ENCODE measurements around the gene PCSK2. TPM values are rescaled to one million over a fixed set of nuclear protein-coding genes. Genes with fewer than 3 reads are reported as not detected.
"Not testable (repeated sequence)": the region's sequence is repeated elsewhere in the genome, so short reads cannot be mapped to it uniquely, and the experiment has no call there.

PCSK2 gene
- total RNA-seq, 4 donors from 2014 or later, result under 0.01 to 0.18 (median 0.18) TPM; not detected in 1

- no peak for TF ChIP-seq CTCF (IDR thresholded peaks at IDR 0.05)
- no peak for TF ChIP-seq POLR2A (IDR thresholded peaks at IDR 0.05)
- intact Hi-C loops (cut with DNase I), result no loop called here
- no peak for DNase-seq
- Histone ChIP-seq H3K27ac (no peak overlapping the region), H3K36me3 (no peaks in the 10 kb centered on the region), H3K9me3 (no peaks in the 10 kb centered on the region), H3K27me3 (no peaks in the 10 kb centered on the region), H3K4me3 (no peak overlapping the region), H3K4me1 (no peaks in the 10 kb centered on the region)
Measured at GRCh38 chr20:17215167-17215566, 11.7 kb upstream of the PCSK2 start.

GRCh38 chr20:17219856-17220255, 7.0 kb upstream of the PCSK2 start:
- intact Hi-C loops (cut with DNase I); H3K4me3 ChIP-seq; DNase-seq; H3K27ac ChIP-seq; H3K4me1 ChIP-seq; H3K9me3 ChIP-seq; H3K36me3 ChIP-seq: not testable (repeated sequence)
- peaks cover 0 to 26% (median under 1%) of the 10 kb centered on the region in 4 donors for H3K27me3 ChIP-seq
- WGBS, 2 donors, result 58 to 73% methylated on average over 1 of the region's 1 CpG

- Histone ChIP-seq H3K27me3 (peaks cover 0 to 63% (median 7%) of the 10 kb centered on the region in 4 donors), H3K36me3 (no peaks in the 10 kb centered on the region), H3K4me1 (peaks cover 0 to 30% (median 6%) of the 10 kb centered on the region in 3 donors), H3K4me3 (no peak overlapping the region), H3K9me3 (no peaks in the 10 kb centered on the region), H3K27ac (no peak overlapping the region)
- TF ChIP-seq CTCF (IDR thresholded peaks at IDR 0.05), result no peak
- no peak for TF ChIP-seq POLR2A (IDR thresholded peaks at IDR 0.05)
- no peak for DNase-seq
- intact Hi-C loops (cut with DNase I), result no loop called here
- 48 to 49% methylated on average over 3 of the region's 3 CpGs for WGBS, 2 donors
Measured at GRCh38 chr20:17223553-17223952, 3.3 kb upstream of the PCSK2 start.

- H3K4me3 ChIP-seq, result peak overlapping the region in 3 of 4 donors; percentile 34 to 60 (median 39)
- H3K27ac ChIP-seq, result no peak overlapping the region
- intact Hi-C loops (cut with DNase I), result no loop called here
- no peaks in the 10 kb centered on the region for H3K36me3 ChIP-seq
- WGBS, 2 donors, result 2 to 27% methylated on average over 15 to 16 of the region's 38 CpGs
- H3K27me3 ChIP-seq, result peaks cover 0 to 81% (median 7%) of the 10 kb centered on the region in 4 donors
- TF ChIP-seq CTCF (IDR thresholded peaks at IDR 0.05), result no peak
- TF ChIP-seq POLR2A (IDR thresholded peaks at IDR 0.05), result no peak
- no peak for DNase-seq
- no peaks in the 10 kb centered on the region for H3K9me3 ChIP-seq
- peaks cover 0 to 33% (median 6%) of the 10 kb centered on the region in 3 donors for H3K4me1 ChIP-seq
Measured at GRCh38 chr20:17225851-17226409, 910 bp upstream of the PCSK2 start.

- peaks cover 0 to 76% (median 7%) of the 10 kb centered on the region in 4 donors for H3K27me3 ChIP-seq
- intact Hi-C loops (cut with DNase I), result no loop called here
- H3K4me1 ChIP-seq, result peaks cover 0 to 33% (median 6%) of the 10 kb centered on the region in 3 donors
- no peaks in the 10 kb centered on the region for H3K9me3 ChIP-seq
- DNase-seq, result no peak
- H3K27ac ChIP-seq, result no peak overlapping the region
- WGBS, 2 donors, result 3 to 7% methylated on average over 16 to 17 of the region's 17 CpGs
- TF ChIP-seq CTCF (IDR thresholded peaks at IDR 0.05), result no peak
- no peak for TF ChIP-seq POLR2A (IDR thresholded peaks at IDR 0.05)
- H3K36me3 ChIP-seq, result no peaks in the 10 kb centered on the region
- peak overlapping the region in 3 of 4 donors; percentile 25 to 60 (median 39) for H3K4me3 ChIP-seq
Measured at GRCh38 chr20:17227219-17227575, 357 bp downstream of the PCSK2 start.

Data from esophagus squamous epithelium (tissue), 5 donors.